Measurements from ENCODE around the gene POLG. TPM values are rescaled to one million over a fixed set of nuclear protein-coding genes. Genes with fewer than 3 reads are reported as not detected.

Gene POLG
- total and polyA plus RNA-seq, 4 experiments from 2014 or later, result 19.4 to 151 (median 99.5) TPM

DNA sequence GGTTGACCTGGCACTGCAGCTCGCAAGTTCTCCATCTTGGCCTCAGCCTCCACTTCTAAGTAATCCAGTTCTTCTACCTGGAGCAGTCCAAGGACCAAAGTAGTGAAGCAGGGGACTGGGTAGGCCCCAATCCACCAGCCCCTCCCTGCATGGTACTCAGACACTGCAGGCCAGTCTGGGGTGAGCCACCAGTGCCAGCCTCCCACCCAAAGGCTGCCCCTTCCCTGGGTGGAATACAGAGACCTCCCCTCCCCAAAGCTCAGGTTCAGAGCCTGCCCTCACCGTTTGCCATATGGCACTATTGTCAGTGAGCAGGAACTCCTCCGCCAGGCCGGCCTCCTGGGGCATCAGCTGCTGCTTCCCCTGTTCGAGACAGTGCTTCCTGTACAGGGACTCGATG, 10.8 kb downstream of the POLG start:
- H3K27ac ChIP-seq (ENCODE audit: low read depth, low read length), result no peak overlapping the region
- H3K4me3 Mint-ChIP-seq, result no peak overlapping the region
- POLR2A ChIA-PET (ENCODE audit: partially characterized antibody), result interaction anchor here (2.7 kb wide), 1 partner anchor 11 kb away, joined by 13 read pairs; the partner anchor contains the start of gene POLG
- H3K4me1 Mint-ChIP-seq, result peaks cover 4 to 38% (median 12%) of the 10 kb centered on the region in 4 donors
- CTCF ChIA-PET (ENCODE audit: partially characterized antibody), result interaction anchor here (1.1 to 4.0 kb wide), 3 partner anchors 9 to 35 kb away, joined by 3 to 16 read pairs (median 3); partner anchors contain the start of gene POLG
- H3K27me3 ChIP-seq (ENCODE audit: insufficient read depth, low read length), result no peaks in the 10 kb centered on the region
- peaks cover 7% of the 10 kb centered on the region for H3K4me1 ChIP-seq (ENCODE audit: insufficient read depth, low read length)
- peaks cover 98% of the 10 kb centered on the region for H3K36me3 ChIP-seq (ENCODE audit: insufficient read depth, low read length)
- intact Hi-C loops (cut with micrococcal nuclease), result no loop called here
- no peak for DNase-seq
- H3K36me3 Mint-ChIP-seq, result peaks cover 71 to 85% of the 10 kb centered on the region in 2 donors
- H3K9me3 Mint-ChIP-seq, result peaks cover 0 to 1% (median 0%) of the 10 kb centered on the region in 8 donors
- H3K9me3 ChIP-seq (ENCODE audit: control insufficient read depth in 1 of 2, low read length in 2 of 2), result no peaks in the 10 kb centered on the region
- H3K4me3 ChIP-seq (ENCODE audit: low read length in 2 of 2), result no peak overlapping the region
- H3K27me3 Mint-ChIP-seq, result no peaks in the 10 kb centered on the region
- H3K27ac Mint-ChIP-seq, result peak overlapping the region in 2 of 7 donors; percentile 19 to 52

DNA sequence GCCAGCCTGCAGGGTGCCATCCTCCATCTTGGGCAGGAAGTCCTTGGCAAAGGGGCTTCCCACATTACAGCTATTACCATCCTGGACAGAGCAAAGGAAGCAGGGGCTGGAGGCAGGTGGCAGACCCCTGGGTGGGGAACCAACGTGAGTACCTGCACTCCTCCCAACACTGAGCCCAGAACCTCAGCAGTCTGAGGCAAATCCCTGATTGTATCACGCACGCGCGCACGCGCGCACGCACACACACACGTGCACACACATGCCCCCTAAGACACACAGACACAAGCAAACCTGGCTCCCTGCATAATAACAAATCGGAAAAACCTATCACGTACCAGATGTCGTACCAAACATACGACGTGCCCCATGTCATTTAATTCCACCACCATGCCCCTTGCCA, 11.8 kb downstream of the POLG start:
- H3K36me3 Mint-ChIP-seq, result peaks cover 67 to 89% of the 10 kb centered on the region in 2 donors
- POLR2A ChIA-PET (ENCODE audit: partially characterized antibody), result interaction anchor here (0.6 to 2.7 kb wide), 3 partner anchors 9 to 1626 kb away, joined by 3 to 13 read pairs (median 4); partner anchors contain the start of gene POLG
- peak overlapping the region; percentile 36 to 78 (median 59) for H3K27ac Mint-ChIP-seq

DNA sequence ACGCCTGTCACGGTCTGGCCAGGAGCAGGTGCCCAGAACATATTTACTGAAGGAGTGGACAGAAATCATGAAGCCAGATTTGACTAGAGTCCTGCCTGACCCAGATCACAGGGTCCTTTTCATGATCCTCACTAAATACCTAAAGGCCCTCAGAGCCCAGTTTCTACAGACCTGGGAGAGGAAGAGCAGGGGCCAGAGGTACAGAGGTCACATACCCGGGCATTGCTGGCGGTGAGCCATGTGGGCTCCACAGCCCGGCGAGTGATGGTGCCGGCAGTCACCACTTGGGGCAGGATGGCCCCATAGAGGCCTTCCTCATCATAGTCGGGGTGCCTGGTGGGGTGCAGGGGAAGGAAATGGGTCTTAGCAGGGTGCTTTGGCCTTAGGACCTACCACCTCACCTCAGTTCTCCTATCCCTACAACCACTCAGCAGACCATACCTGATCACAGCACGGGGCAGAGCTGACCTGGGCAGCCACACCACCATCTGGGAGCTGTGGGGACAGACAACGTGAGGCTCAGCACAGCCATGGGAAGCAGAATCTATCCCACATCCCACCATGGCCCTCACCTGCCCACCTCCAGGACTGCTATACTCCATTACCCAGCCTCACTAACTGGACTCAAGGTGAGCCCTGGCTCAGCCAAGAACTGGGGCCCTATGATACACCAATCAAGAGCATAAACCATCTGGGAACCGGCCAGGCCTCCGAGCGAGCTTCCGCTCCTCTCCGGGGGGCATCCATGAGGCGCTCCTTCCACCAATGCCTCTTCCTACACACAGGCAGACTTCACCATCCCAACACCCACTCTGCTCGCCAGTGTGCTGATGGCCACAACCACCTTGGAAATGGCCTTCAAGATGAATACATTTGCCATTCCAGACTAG, 12.9 kb downstream of the POLG start:
- H3K36me3 Mint-ChIP-seq, result peaks cover 65 to 88% of the 10 kb centered on the region in 2 donors
- POLR2A ChIA-PET (ENCODE audit: partially characterized antibody), result interaction anchor here (0.5 kb wide), 1 partner anchor 9 kb away, joined by 3 read pairs; no protein-coding TSS in a partner anchor
- CTCF ChIA-PET (ENCODE audit: partially characterized antibody), result interaction anchor here (4.0 kb wide), 1 partner anchor 37 kb away, joined by 16 read pairs; no protein-coding TSS in a partner anchor

More for the DNA sequence above, 11.8 kb downstream of the POLG start:
- no peak overlapping the region for H3K4me3 ChIP-seq (ENCODE audit: low read length in 2 of 2)
- peaks cover 94% of the 10 kb centered on the region for H3K36me3 ChIP-seq (ENCODE audit: insufficient read depth, low read length)
- Mint-ChIP-seq H3K4me3 (no peak overlapping the region), H3K4me1 (peaks cover 0 to 28% (median 9%) of the 10 kb centered on the region in 4 donors), H3K27me3 (no peaks in the 10 kb centered on the region), H3K9me3 (peaks cover 0 to 1% (median 0%) of the 10 kb centered on the region in 8 donors)
- CTCF ChIA-PET (ENCODE audit: partially characterized antibody), result interaction anchor here (4.0 kb wide), 1 partner anchor 36 kb away, joined by 16 read pairs; no protein-coding TSS in a partner anchor
- H3K4me1 ChIP-seq (ENCODE audit: insufficient read depth, low read length), result no peaks in the 10 kb centered on the region
- intact Hi-C loops (cut with micrococcal nuclease), result no loop called here
- H3K27me3 ChIP-seq (ENCODE audit: insufficient read depth, low read length), result no peaks in the 10 kb centered on the region
- no peak overlapping the region for H3K27ac ChIP-seq (ENCODE audit: low read depth, low read length)
- DNase-seq, result no peak
- H3K9me3 ChIP-seq (ENCODE audit: control insufficient read depth in 1 of 2, low read length in 2 of 2), result no peaks in the 10 kb centered on the region

DNA sequence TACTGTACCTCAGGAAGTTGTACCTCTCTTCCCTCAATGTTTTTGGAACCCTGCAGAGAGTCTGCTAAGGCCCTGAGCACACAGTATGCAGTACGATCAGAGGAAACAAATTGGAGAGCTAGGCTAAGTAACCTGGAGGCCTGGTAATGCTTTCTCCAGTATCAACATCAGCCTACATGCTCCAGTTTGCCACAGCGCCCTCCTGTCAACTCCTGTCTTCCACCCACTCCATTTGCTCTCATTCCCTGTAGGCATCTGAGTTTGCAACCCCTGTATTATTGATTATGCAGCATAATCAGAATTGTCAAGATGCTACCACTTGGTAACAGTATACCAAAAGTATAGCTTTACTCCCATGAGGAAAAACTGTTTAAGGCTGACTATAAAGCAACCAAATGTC, 14.4 kb downstream of the POLG start:
- Histone ChIP-seq H3K27ac (ENCODE audit: low read depth, low read length) (no peak overlapping the region), H3K27me3 (ENCODE audit: insufficient read depth, low read length) (no peaks in the 10 kb centered on the region), H3K4me1 (ENCODE audit: insufficient read depth, low read length) (no peaks in the 10 kb centered on the region), H3K9me3 (ENCODE audit: control insufficient read depth in 1 of 2, low read length in 2 of 2) (no peaks in the 10 kb centered on the region), H3K4me3 (ENCODE audit: low read length in 2 of 2) (no peak overlapping the region), H3K36me3 (ENCODE audit: insufficient read depth, low read length) (peaks cover 93% of the 10 kb centered on the region)
- Mint-ChIP-seq H3K27ac (peak overlapping the region in 1 of 7 donors; percentile 57), H3K4me3 (no peak overlapping the region), H3K4me1 (peaks cover 5 to 28% (median 12%) of the 10 kb centered on the region in 4 donors), H3K36me3 (peaks cover 65 to 91% of the 10 kb centered on the region in 2 donors), H3K27me3 (no peaks in the 10 kb centered on the region), H3K9me3 (peaks cover 0 to 2% (median 0%) of the 10 kb centered on the region in 8 donors)
- intact Hi-C loops (cut with micrococcal nuclease), result no loop called here
- no peak for DNase-seq
- POLR2A ChIA-PET (ENCODE audit: partially characterized antibody), result interaction anchor here (0.8 to 1.5 kb wide), 3 partner anchors 9 to 15 kb away, joined by 3 to 4 read pairs (median 3); no protein-coding TSS in a partner anchor
- CTCF ChIA-PET (ENCODE audit: partially characterized antibody), result no interaction called here

More for the DNA sequence above, 12.9 kb downstream of the POLG start:
- Histone ChIP-seq H3K36me3 (ENCODE audit: insufficient read depth, low read length) (peaks cover 96% of the 10 kb centered on the region), H3K4me3 (ENCODE audit: low read length in 2 of 2) (no peak overlapping the region), H3K27ac (ENCODE audit: low read depth, low read length) (no peak overlapping the region), H3K9me3 (ENCODE audit: control insufficient read depth in 1 of 2, low read length in 2 of 2) (no peaks in the 10 kb centered on the region), H3K27me3 (ENCODE audit: insufficient read depth, low read length) (no peaks in the 10 kb centered on the region), H3K4me1 (ENCODE audit: insufficient read depth, low read length) (no peaks in the 10 kb centered on the region)
- H3K27me3 Mint-ChIP-seq, result no peaks in the 10 kb centered on the region
- H3K9me3 Mint-ChIP-seq, result peaks cover 0 to 1% (median 0%) of the 10 kb centered on the region in 8 donors
- DNase-seq, result no peak
- H3K4me3 Mint-ChIP-seq, result no peak overlapping the region
- H3K27ac Mint-ChIP-seq, result peak overlapping the region in 4 of 7 donors; percentile 10 to 76 (median 58)
- intact Hi-C loops (cut with micrococcal nuclease), result no loop called here
- H3K4me1 Mint-ChIP-seq, result peaks cover 0 to 28% (median 8%) of the 10 kb centered on the region in 4 donors

DNA sequence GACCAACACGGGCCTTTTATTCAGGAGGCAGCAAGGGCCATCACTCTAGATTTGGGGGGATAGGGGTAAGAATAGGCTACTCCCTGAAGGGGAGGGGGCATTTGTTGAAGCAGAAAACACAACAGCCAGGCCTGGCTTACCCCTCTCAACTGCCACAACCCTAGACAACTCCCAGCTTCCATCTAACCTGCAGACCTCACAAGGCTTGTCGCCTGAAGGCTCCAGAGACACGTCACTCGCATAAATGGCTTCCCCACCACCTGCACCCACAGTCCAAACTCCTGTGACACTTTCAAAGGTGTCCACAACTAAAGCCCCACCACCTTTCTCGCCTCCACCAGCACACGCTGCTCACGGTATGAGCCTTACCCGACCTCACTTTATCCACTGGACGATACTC, 14.9 kb downstream of the POLG start:
- no peaks in the 10 kb centered on the region for H3K9me3 ChIP-seq (ENCODE audit: control insufficient read depth in 1 of 2, low read length in 2 of 2)
- ChIA-PET POLR2A (ENCODE audit: partially characterized antibody) (interaction anchor here (0.8 to 1.5 kb wide), 3 partner anchors 8 to 15 kb away, joined by 3 to 4 read pairs (median 3); no protein-coding TSS in a partner anchor), CTCF (ENCODE audit: partially characterized antibody) (interaction anchor here (0.6 kb wide), 1 partner anchor 33 kb away, joined by 3 read pairs; no protein-coding TSS in a partner anchor)
- H3K9me3 Mint-ChIP-seq, result peaks cover 0 to 3% (median 0%) of the 10 kb centered on the region in 8 donors
- no peaks in the 10 kb centered on the region for H3K4me1 ChIP-seq (ENCODE audit: insufficient read depth, low read length)
- peaks cover 8 to 23% (median 10%) of the 10 kb centered on the region in 4 donors for H3K4me1 Mint-ChIP-seq
- no peak overlapping the region for H3K27ac ChIP-seq (ENCODE audit: low read depth, low read length)
- DNase-seq, result no peak
- peaks cover 60 to 89% of the 10 kb centered on the region in 2 donors for H3K36me3 Mint-ChIP-seq
- no peak overlapping the region for H3K4me3 ChIP-seq (ENCODE audit: low read length in 2 of 2)
- no peaks in the 10 kb centered on the region for H3K27me3 Mint-ChIP-seq
- intact Hi-C loops (cut with micrococcal nuclease), result no loop called here
- peak overlapping the region in 4 of 7 donors; percentile 2 to 78 (median 64) for H3K27ac Mint-ChIP-seq
- no peaks in the 10 kb centered on the region for H3K27me3 ChIP-seq (ENCODE audit: insufficient read depth, low read length)
- H3K4me3 Mint-ChIP-seq, result no peak overlapping the region
- peaks cover 88% of the 10 kb centered on the region for H3K36me3 ChIP-seq (ENCODE audit: insufficient read depth, low read length)

DNA sequence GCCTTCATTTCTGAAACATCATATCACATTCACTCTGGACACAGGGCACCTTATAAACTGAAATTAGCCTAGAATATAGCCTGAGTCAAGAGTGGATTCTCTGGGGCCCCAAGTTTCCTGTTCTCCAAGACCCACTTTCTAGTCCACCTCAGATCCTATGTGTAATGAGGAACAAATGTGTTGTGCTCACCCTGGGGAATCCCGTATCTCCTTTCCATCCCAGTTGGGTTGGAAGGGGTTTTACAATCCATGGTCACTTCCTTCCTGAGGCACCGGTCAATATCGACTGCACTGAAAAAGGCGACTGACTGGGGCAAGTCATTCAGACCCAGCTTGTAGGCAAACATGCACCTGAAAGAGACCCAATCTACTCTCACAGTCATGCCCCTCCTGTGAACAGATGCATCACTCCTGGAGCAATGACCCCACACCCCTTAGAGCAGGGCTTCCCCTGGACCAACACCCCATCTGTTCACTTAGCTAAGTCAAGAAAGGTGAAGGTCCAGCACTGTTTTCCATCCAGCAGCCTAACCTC, 17.4 kb downstream of the POLG start:
- H3K4me1 Mint-ChIP-seq, result peaks cover 9 to 17% (median 11%) of the 10 kb centered on the region in 4 donors
- ChIA-PET POLR2A (ENCODE audit: partially characterized antibody) (interaction anchor here (1.1 kb wide), 1 partner anchor 12 kb away, joined by 3 read pairs; no protein-coding TSS in a partner anchor), CTCF (ENCODE audit: partially characterized antibody) (interaction anchor here (1.4 kb wide), 1 partner anchor 14 kb away, joined by 3 read pairs; no protein-coding TSS in a partner anchor)
- no peaks in the 10 kb centered on the region for H3K4me1 ChIP-seq (ENCODE audit: insufficient read depth, low read length)
- peaks cover 0 to 3% (median 0%) of the 10 kb centered on the region in 8 donors for H3K9me3 Mint-ChIP-seq
- H3K9me3 ChIP-seq (ENCODE audit: control insufficient read depth in 1 of 2, low read length in 2 of 2), result no peaks in the 10 kb centered on the region
- no peak overlapping the region for H3K4me3 Mint-ChIP-seq
- DNase-seq, result no peak
- H3K4me3 ChIP-seq (ENCODE audit: low read length in 2 of 2), result no peak overlapping the region
- H3K27ac ChIP-seq (ENCODE audit: low read depth, low read length), result no peak overlapping the region
- peaks cover 51 to 82% of the 10 kb centered on the region in 2 donors for H3K36me3 Mint-ChIP-seq
- H3K36me3 ChIP-seq (ENCODE audit: insufficient read depth, low read length), result peaks cover 64% of the 10 kb centered on the region
- intact Hi-C loops (cut with micrococcal nuclease), result no loop called here
- H3K27me3 Mint-ChIP-seq, result no peaks in the 10 kb centered on the region
- peak overlapping the region in 5 of 7 donors; percentile 2 to 67 (median 38) for H3K27ac Mint-ChIP-seq
- H3K27me3 ChIP-seq (ENCODE audit: insufficient read depth, low read length), result no peaks in the 10 kb centered on the region
